ENCODE results near the gene CBFA2T2. TPM values are rescaled to one million over a fixed set of nuclear protein-coding genes. Genes with fewer than 3 reads are reported as not detected.

CBFA2T2 gene
- total and polyA plus RNA-seq, 10 of the 15 experiments (the other 5 are each of a cell fraction or from before 2014, with no cell fraction given) = 0.61 to 8.6 (median 5.5) TPM

DNA sequence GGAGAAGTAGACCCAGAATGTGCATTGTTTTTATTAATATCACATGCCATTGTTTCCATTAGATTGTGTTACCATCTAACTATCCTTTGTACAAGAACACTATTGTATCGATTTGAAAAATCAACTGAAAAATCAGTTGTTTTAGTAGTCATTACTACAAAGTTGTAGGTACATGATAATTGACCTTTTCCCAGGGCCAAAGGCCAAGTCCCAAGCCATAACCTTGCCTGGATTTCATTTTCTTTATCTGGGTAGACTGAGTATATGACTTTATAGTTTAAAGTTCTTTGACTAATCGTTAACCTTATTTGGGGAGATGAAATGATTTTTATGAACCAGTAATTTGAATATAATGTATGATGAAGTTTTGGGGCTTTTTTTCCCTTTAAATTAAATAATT lies 93.2 kb downstream of the CBFA2T2 start:
- RAD21 ChIA-PET (ENCODE audit: unreplicated experiment) = no interaction called here
- no peaks in the 10 kb centered on the region for H4K20me1 ChIP-seq (ENCODE audit: control insufficient read depth, insufficient read depth)
- BruUV-seq (replicated peaks) = no TSS peak

More for the DNA sequence above, 93.2 kb downstream of the CBFA2T2 start:
- H3K4me2 ChIP-seq (ENCODE audit: control insufficient read depth, insufficient read depth) = no peak overlapping the region
- in situ Hi-C loops (cut with MboI) = no loop called here
- no peak overlapping the region for H3K27ac ChIP-seq (ENCODE audit: control insufficient read depth, insufficient read depth)
- CTCF ChIA-PET = no interaction called here
- TF ChIP-seq NFXL1 (IDR thresholded peaks at IDR 0.05; ENCODE audit: borderline replicate concordance) (no peak), BACH1 (IDR thresholded peaks at IDR 0.05; ENCODE audit: borderline replicate concordance) (no peak), EGR1 (IDR thresholded peaks at IDR 0.05; ENCODE audit: borderline replicate concordance in 1 of 2, low read depth in 2 of 2, low read length in 2 of 2) (no peak), IKZF1 (conservative IDR thresholded peaks at IDR 0.05) (no peak), EP300 (IDR thresholded peaks at IDR 0.05; ENCODE audit: borderline replicate concordance in 1 of 2, control insufficient read depth in 1 of 2, low read depth in 2 of 2, low read length in 2 of 2) (no peak), STAT1 (conservative IDR thresholded peaks at IDR 0.05) (no peak), ATF7 (IDR thresholded peaks at IDR 0.05; ENCODE audit: low read depth) (no peak), MEF2A (IDR thresholded peaks at IDR 0.05; ENCODE audit: insufficient read depth, low read depth, low read length) (no peak), NFYB (IDR thresholded peaks at IDR 0.05; ENCODE audit: insufficient read depth, low read depth, low read length) (no peak), BCLAF1 (IDR thresholded peaks at IDR 0.05) (no peak), SUPT20H (IDR thresholded peaks at IDR 0.05; ENCODE audit: borderline replicate concordance, control insufficient read depth, low read depth, low read length) (no peak), TAF1 (IDR thresholded peaks at IDR 0.05; ENCODE audit: borderline replicate concordance, low read depth, low read length) (no peak), CEBPZ (IDR thresholded peaks at IDR 0.05; ENCODE audit: low read depth, low read length) (no peak), WRNIP1 (IDR thresholded peaks at IDR 0.05; ENCODE audit: borderline replicate concordance, low read depth, low read length) (no peak), ZNF217 (IDR thresholded peaks at IDR 0.05) (no peak), FOS (IDR thresholded peaks at IDR 0.05; ENCODE audit: borderline replicate concordance, extremely low read depth, insufficient read length) (no peak)
- no peaks in the 10 kb centered on the region for H3K79me2 ChIP-seq (ENCODE audit: control insufficient read depth, insufficient read depth, low read length)
- no peaks in the 10 kb centered on the region for H3K27me3 ChIP-seq (replicated peaks in 1 of 2; ENCODE audit: control insufficient read depth in 2 of 2, insufficient read depth in 2 of 2, low read length in 1 of 2)
- no peaks in the 10 kb centered on the region for H3K36me3 ChIP-seq (ENCODE audit: control insufficient read depth in 2 of 2, insufficient read depth in 2 of 2, low read length in 1 of 2)
- no peaks in the 10 kb centered on the region for H3K4me1 ChIP-seq (ENCODE audit: control insufficient read depth, insufficient read depth, low read length)
- no peak overlapping the region for H3K9ac ChIP-seq (ENCODE audit: control insufficient read depth, insufficient read depth, low read length)
- ATAC-seq (no peak), DNase-seq (ENCODE audit: low read depth, low spot score) (no peak), FAIRE-seq (no peak)
- intact Hi-C loops (cut with micrococcal nuclease; ENCODE audit: unreplicated experiment) = no loop called here
- H3K9me3 ChIP-seq (replicated peaks; ENCODE audit: control insufficient read depth, insufficient read depth, low read length) = no peaks in the 10 kb centered on the region
- SMC1A ChIA-PET (ENCODE audit: uncharacterized antibody, unreplicated experiment) = no interaction called here
- H2AFZ ChIP-seq (ENCODE audit: control insufficient read depth, low read depth, low read length) = no peak overlapping the region
- 96% methylated on average over 2 of the region's 2 CpGs for WGBS (ENCODE audit: insufficient coverage, insufficient replicate concordance, low lambda C conversion rate, missing lambda C conversion rate)
- no peak overlapping the region for H3K4me3 ChIP-seq
- POLR2A ChIA-PET = no interaction called here
